Cardiac muscle cell (in vitro differentiated cells and primary cell): Measurements from ENCODE around the gene PDGFB. TPM values are rescaled to one million over a fixed set of nuclear protein-coding genes. Genes with fewer than 3 reads are reported as not detected.

Experiments
- DNase-seq, 2 donors: peaks; one replicate each; pipeline versions ENCODE4 v3.0.0 to v3.0.0-alpha.2; 2010 to 2017; ENCODE audit warnings: low read depth in 1 of 2, low spot score in 1 of 2
- H3K27ac ChIP-seq: fragments of 200-600 bp; sonication (generic); 2 replicates; pipeline ENCODE4 v1.5.1; 2016
- H3K27me3 ChIP-seq: fragments of 200-600 bp; sonication (generic); 2 replicates; pipeline ENCODE4 v1.6.0; 2016; ENCODE audit warnings: control low read depth
- H3K36me3 ChIP-seq: fragments of 200-600 bp; sonication (generic); 2 replicates; pipeline ENCODE4 v1.5.1; 2016; ENCODE audit warnings: control low read depth
- H3K4me1 ChIP-seq: fragments of 200-600 bp; sonication (generic); 2 replicates; pipeline ENCODE4 v1.8.1; 2017; ENCODE audit warnings: low read depth, mild to moderate bottlenecking, mixed run types
- H3K4me3 ChIP-seq: fragments of 200-600 bp; sonication (generic); 2 replicates; pipeline ENCODE4 v1.5.1; 2016; ENCODE audit warnings: mild to moderate bottlenecking
- H3K9me3 ChIP-seq: fragments of 200-600 bp; sonication (generic); 2 replicates; pipeline ENCODE4 v1.5.1; 2017; ENCODE audit warnings: low read depth, mild to moderate bottlenecking, control low read depth
- polyA plus RNA-seq: library from polyadenylated mRNA; unstranded; fragments of >200 nt; fragmentation: Nextera tagmentation; extraction: Ambion mirVana; gene quantifications from 2 replicates; pipeline ENCODE4 v1.2.1, GENCODE V29; 2016
- total RNA-seq: library from RNA; depleted of rRNA; stranded (reverse); fragments of >200 nt; gene quantifications from 2 replicates; pipeline ENCODE4 v1.2.3, GENCODE V29; 2016
- TF ChIP-seq, protein P1 (sequence below): IDR thresholded peaks from 2 replicates; pipeline ENCODE4 v1.5.1; 2012; ENCODE audit warnings: low read depth, mild to moderate bottlenecking, low read length

PDGFB gene
- total and polyA plus RNA-seq, 2 experiments from 2014 or later: 9.8 to 15.3 TPM

DNA sequence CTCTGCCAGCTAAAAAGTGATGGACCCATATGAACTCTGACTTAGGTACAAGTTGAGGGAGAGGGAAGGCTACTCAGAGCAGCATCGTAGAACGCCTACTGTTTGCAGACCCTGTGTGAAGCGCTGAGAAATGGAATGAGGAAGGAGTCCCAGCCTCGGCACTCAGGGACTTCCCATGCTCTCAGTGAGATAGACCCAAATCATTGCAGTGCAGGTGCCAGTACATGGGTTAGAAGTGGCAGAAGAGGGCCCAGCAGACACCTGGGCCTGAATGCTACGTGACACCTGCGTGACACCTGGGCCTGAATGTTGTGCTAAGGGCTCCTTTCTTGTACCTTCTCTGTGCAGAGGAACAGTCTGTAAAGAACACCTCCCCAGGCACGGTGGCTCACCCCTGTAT is 2.6 kb upstream of the PDGFB start:
- H3K27me3 ChIP-seq: no peaks in the 10 kb centered on the region

DNA sequence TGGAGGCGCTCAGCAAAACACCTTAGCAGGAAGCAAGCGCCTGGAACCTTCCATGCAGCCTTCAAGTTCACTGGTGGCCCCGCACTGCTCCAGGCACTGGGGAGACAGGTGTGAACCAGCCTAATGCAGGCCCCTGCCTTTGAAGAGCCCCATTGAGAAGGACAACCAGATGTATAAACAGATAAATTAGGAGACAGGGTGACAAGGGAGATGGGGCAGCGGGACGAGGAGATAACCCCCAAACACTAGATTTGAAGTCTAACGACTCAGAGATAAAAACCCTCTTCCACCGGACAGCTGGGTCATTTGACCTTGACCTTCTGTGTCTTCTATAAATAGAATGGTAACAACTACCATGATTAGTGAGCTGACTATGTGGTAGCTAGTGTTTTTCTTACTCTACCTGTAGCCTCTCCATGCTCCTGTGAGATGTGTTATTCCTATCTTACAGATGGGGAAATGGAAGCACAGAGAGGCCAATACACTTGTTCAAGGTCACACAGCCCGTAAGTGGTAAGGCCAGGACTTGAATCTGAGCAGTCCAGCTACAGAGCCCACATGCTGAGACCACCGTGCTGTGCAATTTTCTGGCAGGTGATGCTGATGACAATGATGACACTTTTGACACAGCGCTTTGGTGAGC is 2.0 kb upstream of the PDGFB start:
- no peaks in the 10 kb centered on the region for H3K27me3 ChIP-seq
- no peaks in the 10 kb centered on the region for H3K9me3 ChIP-seq
- TF ChIP-seq, protein P1, sequence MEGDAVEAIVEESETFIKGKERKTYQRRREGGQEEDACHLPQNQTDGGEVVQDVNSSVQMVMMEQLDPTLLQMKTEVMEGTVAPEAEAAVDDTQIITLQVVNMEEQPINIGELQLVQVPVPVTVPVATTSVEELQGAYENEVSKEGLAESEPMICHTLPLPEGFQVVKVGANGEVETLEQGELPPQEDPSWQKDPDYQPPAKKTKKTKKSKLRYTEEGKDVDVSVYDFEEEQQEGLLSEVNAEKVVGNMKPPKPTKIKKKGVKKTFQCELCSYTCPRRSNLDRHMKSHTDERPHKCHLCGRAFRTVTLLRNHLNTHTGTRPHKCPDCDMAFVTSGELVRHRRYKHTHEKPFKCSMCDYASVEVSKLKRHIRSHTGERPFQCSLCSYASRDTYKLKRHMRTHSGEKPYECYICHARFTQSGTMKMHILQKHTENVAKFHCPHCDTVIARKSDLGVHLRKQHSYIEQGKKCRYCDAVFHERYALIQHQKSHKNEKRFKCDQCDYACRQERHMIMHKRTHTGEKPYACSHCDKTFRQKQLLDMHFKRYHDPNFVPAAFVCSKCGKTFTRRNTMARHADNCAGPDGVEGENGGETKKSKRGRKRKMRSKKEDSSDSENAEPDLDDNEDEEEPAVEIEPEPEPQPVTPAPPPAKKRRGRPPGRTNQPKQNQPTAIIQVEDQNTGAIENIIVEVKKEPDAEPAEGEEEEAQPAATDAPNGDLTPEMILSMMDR: no peak
- peak in 1 of 2 donors; percentile 56 for DNase-seq
- peak overlapping the region; percentile 60 for H3K27ac ChIP-seq
- peaks cover 19% of the 10 kb centered on the region for H3K4me1 ChIP-seq
- H3K36me3 ChIP-seq: no peaks in the 10 kb centered on the region
- no peak overlapping the region for H3K4me3 ChIP-seq

More for the DNA sequence above, 2.6 kb upstream of the PDGFB start:
- TF ChIP-seq, protein P1: no peak
- Histone ChIP-seq H3K4me3 (no peak overlapping the region), H3K9me3 (no peaks in the 10 kb centered on the region), H3K27ac (peak overlapping the region; percentile 60), H3K4me1 (peaks cover 18% of the 10 kb centered on the region), H3K36me3 (no peaks in the 10 kb centered on the region)
- DNase-seq: no peak

DNA sequence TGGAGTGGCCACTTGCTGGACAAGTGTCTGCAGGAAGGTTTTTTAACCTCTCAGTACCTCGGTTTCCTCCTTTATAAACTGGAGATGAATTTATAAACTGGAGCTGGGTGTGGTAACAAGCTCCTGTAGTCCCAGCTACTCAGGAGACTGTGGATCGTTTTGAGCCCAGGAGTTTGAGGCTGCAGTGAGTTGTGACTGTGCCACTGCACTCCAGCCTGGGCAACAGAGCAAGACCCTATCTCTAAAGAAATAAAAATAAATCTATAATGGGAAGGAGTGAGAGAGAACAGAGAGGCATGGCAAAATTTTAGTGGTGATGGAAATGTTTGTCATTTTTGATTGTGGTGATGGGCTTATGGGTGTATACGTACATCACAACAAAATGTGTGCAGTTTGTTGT is 1.4 kb upstream of the PDGFB start:
- no peak overlapping the region for H3K4me3 ChIP-seq
- TF ChIP-seq, protein P1: no peak
- no peaks in the 10 kb centered on the region for H3K27me3 ChIP-seq

DNA sequence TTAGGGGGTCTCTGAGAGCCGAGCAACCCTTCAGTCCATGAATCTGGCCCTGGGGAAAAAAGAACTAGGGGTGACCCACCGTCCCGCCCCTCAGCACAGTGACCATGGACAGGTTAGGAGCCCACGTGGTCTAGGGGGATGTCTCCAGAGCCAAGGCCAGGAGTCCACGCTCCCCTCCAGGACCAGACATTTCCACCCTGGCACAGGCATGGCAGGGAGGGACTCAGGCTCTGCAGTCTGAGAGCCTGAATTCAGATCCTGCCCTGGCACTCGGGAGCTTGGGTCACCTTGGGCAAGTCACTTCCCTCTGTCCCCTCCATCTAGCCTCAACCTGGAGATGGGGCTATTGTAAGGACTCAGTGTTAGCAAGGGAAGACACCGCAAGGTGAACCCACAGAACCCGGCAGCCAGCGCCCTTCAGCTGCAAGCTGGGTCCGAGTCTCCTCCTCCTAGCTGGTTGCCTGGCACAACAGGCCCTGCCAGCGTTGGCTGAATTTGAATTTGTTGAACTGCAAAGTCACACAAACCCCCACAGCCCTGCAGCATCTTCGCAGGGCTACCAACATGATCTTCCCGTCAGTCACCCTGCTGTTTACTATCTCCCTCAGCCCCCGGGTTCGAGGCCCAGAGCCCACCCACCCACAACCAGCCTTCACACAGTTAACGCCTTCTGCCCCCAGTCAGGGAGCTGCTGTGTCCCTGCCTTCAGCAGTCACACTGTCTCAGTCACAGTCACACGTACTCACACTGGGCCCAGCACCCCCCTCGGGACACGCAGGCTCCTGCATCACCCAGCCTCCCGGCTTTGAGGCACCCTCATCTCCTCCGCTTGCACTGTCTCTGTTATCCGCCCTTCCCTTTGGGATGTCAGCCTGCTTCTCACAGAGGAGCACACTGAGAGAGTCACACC is 603 bp upstream of the PDGFB start:
- Histone ChIP-seq H3K4me3 (peak overlapping the region; percentile 63), H3K27me3 (no peaks in the 10 kb centered on the region), H3K36me3 (no peaks in the 10 kb centered on the region), H3K9me3 (no peaks in the 10 kb centered on the region), H3K27ac (peak overlapping the region; percentile 21), H3K4me1 (peaks cover 33% of the 10 kb centered on the region)
- TF ChIP-seq, protein P1: no peak
- no peak for DNase-seq

More for the DNA sequence above, 1.4 kb upstream of the PDGFB start:
- Histone ChIP-seq H3K4me1 (peaks cover 25% of the 10 kb centered on the region), H3K27ac (no peak overlapping the region), H3K36me3 (no peaks in the 10 kb centered on the region), H3K9me3 (no peaks in the 10 kb centered on the region)
- no peak for DNase-seq

DNA sequence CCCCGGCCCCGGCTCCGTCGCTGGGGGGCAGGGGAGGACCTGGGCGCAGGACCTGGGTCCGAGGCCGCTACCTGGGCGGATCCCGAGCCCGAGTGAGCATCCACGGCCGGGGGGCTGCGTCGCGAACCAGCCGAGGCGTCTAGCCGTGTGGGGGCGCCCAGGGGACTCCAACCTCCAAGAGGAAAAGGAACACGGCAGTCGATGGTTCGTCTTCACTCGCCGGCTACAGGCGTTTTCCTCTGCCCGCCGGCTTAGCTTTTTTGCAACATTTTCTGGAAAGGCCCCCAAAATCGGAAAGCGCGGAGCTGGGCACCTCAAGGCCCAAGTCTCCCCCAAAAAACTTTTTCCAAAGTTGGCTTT is 666 bp downstream of the PDGFB start:
- H3K27me3 ChIP-seq: no peaks in the 10 kb centered on the region
- H3K36me3 ChIP-seq: no peaks in the 10 kb centered on the region
- H3K4me1 ChIP-seq: peaks cover 34% of the 10 kb centered on the region
- H3K4me3 ChIP-seq: peak overlapping the region; percentile 63
- H3K9me3 ChIP-seq: no peaks in the 10 kb centered on the region
- no peak for DNase-seq
- TF ChIP-seq, protein P1: no peak
- no peak overlapping the region for H3K27ac ChIP-seq
